Peyer's patch (tissue), 4 donors: ENCODE measurements around the gene LPO. TPM values are rescaled to one million over a fixed set of nuclear protein-coding genes. Genes with fewer than 3 reads are reported as not detected.

Source experiments
- DNase-seq, 3 donors: peaks; one replicate each; pipeline ENCODE4 v3.0.0-alpha.2; 2017 to 2019
- H3K27ac ChIP-seq, 4 donors: fragments of 200-600 bp; sonication (generic); one replicate each; pipeline ENCODE4 v1.5.1; 2016 to 2019
- H3K27me3 ChIP-seq, 2 donors: fragments of 200-600 bp; sonication (generic); one replicate each; pipeline ENCODE4 v1.5.1; 2019
- H3K36me3 ChIP-seq, 3 donors: fragments of 200-600 bp; sonication (generic); one replicate each; pipeline ENCODE4 v1.5.1; 2016 to 2019
- H3K4me1 ChIP-seq, 4 donors: fragments of 200-600 bp; sonication (generic); one replicate each; pipeline ENCODE4 v1.5.1; 2016 to 2019
- H3K4me3 ChIP-seq, 4 donors: fragments of 200-600 bp; sonication (generic); 1 replicate in 3 of 4; 2 replicates in 1 of 4; pipeline ENCODE4 v1.5.1; 2016 to 2019; ENCODE audit warnings: mild to moderate bottlenecking in 1 of 4
- H3K9me3 ChIP-seq, 4 donors: fragments of 200-600 bp; sonication (generic); one replicate each; pipeline ENCODE4 v1.5.1; 2016 to 2019; ENCODE audit warnings: mild to moderate bottlenecking in 1 of 4
- POLR2A ChIP-seq, 2 donors: fragments of 450-650 bp; IDR thresholded peaks; one replicate each; pipeline ENCODE4 v1.5.1; 2017; ENCODE audit warnings: antibody characterized with exemption in 2 of 2, mild to moderate bottlenecking in 2 of 2, moderate library complexity in 2 of 2
- total RNA-seq, 4 donors: library from RNA; depleted of rRNA; stranded (reverse); fragments of >200 nt; gene quantifications; one replicate each; pipeline ENCODE4 v1.1.0, GENCODE V29; 2016
- TF ChIP-seq, protein P1 (sequence below), 6 experiments: fragments of 450-650 bp in 4 of 6; fragments of 200-600 bp in 2 of 6; sonication (generic) in 1 of 6; IDR thresholded peaks; one replicate each; pipeline ENCODE4 v1.5.1; 2017 to 2019; ENCODE audit warnings: antibody characterized with exemption in 6 of 6, mild to moderate bottlenecking in 3 of 6, moderate library complexity in 1 of 6

Gene LPO
- total RNA-seq, 4 donors from 2014 or later = 2.3 to 9.0 TPM; not detected in 2

DNA sequence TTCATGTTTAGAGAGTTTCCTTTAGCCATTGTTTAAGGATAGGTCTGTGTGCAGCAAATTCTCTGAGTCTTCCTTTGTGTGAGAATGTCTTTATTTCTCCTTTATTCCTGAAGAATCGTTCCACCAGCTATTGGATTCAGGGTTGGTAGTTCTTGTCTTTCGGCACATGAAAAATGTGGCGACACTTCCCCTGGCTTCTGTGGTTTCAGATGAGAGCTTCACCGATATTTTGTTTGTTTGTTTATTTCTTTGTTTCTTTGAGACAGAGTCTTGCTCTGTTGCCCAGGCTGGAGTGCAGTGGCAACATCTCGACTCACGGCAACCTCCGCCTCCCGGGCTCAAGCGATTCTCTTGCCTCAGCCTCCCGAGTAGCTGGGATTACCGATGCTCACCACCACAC, 23.8 kb downstream of the LPO start:
- no peak for DNase-seq
- no peaks in the 10 kb centered on the region for H3K27me3 ChIP-seq
- no peak for TF ChIP-seq POLR2A (IDR thresholded peaks at IDR 0.05)
- TF ChIP-seq, protein P1, sequence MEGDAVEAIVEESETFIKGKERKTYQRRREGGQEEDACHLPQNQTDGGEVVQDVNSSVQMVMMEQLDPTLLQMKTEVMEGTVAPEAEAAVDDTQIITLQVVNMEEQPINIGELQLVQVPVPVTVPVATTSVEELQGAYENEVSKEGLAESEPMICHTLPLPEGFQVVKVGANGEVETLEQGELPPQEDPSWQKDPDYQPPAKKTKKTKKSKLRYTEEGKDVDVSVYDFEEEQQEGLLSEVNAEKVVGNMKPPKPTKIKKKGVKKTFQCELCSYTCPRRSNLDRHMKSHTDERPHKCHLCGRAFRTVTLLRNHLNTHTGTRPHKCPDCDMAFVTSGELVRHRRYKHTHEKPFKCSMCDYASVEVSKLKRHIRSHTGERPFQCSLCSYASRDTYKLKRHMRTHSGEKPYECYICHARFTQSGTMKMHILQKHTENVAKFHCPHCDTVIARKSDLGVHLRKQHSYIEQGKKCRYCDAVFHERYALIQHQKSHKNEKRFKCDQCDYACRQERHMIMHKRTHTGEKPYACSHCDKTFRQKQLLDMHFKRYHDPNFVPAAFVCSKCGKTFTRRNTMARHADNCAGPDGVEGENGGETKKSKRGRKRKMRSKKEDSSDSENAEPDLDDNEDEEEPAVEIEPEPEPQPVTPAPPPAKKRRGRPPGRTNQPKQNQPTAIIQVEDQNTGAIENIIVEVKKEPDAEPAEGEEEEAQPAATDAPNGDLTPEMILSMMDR (IDR thresholded peaks at IDR 0.05) = no peak

DNA sequence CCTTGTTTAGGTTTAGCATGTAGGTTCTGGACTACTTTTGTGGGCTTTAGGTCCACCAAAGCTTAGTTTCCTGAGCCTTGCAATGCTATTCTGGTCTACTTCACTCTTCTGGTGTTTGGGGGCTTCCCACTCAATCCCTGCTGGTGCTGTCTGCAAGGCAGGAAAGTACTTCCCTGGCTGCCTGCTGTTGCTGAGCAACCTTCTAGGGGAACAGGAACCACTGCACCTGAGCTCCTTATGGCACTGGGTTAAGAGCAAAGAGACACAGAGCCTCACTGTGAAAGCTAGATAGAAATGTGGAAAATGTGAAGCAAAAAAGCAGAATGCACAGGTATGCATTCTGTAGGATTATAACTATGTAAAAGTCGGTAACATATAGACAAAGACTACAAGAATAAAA, 25.4 kb downstream of the LPO start:
- Histone ChIP-seq H3K27me3 (no peaks in the 10 kb centered on the region), H3K9me3 (no peaks in the 10 kb centered on the region), H3K27ac (no peak overlapping the region), H3K4me1 (no peaks in the 10 kb centered on the region), H3K4me3 (no peak overlapping the region), H3K36me3 (no peaks in the 10 kb centered on the region)
- DNase-seq = no peak
- TF ChIP-seq, protein P1 (IDR thresholded peaks at IDR 0.05) = no peak
- TF ChIP-seq POLR2A (IDR thresholded peaks at IDR 0.05) = no peak

More for the DNA sequence above, 23.8 kb downstream of the LPO start:
- Histone ChIP-seq H3K4me3 (no peak overlapping the region), H3K9me3 (no peaks in the 10 kb centered on the region), H3K27ac (no peak overlapping the region), H3K36me3 (no peaks in the 10 kb centered on the region), H3K4me1 (no peaks in the 10 kb centered on the region)

DNA sequence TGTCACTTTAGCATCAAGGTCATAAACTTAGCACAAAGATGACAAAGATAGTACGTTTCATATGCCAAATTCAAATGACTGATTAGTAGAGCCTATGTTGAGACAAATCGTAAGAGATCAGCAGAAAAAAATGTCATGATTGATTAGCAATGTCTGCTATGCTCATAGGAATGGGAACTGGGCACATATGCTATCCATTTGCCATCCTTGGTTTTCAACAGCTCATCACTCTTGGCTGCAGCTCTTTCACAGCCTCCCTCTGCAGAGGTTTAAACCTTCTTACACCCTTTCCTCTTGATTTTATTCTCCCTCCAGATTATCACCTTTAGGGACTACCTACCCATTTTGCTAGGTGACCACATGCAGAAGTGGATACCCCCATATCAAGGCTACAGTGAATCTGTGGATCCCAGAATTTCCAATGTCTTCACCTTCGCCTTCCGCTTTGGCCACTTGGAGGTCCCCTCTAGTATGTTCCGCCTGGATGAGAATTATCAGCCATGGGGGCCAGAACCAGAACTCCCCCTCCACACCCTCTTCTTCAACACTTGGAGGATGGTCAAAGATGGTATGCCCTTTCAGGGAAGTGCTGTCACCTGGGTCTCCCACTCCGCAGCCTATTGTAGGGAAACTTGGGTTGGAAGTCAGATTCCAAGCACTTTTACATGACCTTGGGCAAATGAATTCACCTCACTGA, 26.2 kb downstream of the LPO start:
- no peak overlapping the region for H3K4me3 ChIP-seq
- TF ChIP-seq POLR2A (IDR thresholded peaks at IDR 0.05) = no peak
- TF ChIP-seq, protein P1 (IDR thresholded peaks at IDR 0.05) = no peak
- H3K27me3 ChIP-seq = no peaks in the 10 kb centered on the region
- H3K27ac ChIP-seq = no peak overlapping the region
- H3K4me1 ChIP-seq = no peaks in the 10 kb centered on the region
- no peaks in the 10 kb centered on the region for H3K9me3 ChIP-seq
- no peaks in the 10 kb centered on the region for H3K36me3 ChIP-seq
- no peak for DNase-seq

DNA sequence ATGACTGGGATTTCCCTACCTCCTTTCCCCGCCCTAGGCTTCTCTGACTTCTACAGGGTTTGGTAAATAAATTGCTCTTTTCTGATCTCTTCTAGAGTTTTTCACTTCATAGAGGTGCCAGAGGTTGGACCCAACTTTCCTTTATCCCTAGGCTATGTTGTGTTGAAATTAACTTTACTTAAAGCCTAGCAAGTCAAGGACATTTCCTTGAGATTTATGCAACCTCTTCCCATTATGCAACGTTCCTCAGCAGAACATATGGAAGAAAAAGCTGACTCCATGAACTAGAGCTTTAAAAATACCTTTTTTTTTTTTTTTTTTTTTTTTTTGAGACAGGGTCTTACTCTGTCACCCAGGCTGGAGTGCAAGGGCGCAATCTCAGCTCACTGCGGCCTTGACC, 26.9 kb downstream of the LPO start:
- DNase-seq = no peak
- TF ChIP-seq POLR2A (IDR thresholded peaks at IDR 0.05) = no peak
- TF ChIP-seq, protein P1 (IDR thresholded peaks at IDR 0.05) = no peak
- no peaks in the 10 kb centered on the region for H3K4me1 ChIP-seq
- no peak overlapping the region for H3K4me3 ChIP-seq
- no peaks in the 10 kb centered on the region for H3K27me3 ChIP-seq
- no peaks in the 10 kb centered on the region for H3K9me3 ChIP-seq
- no peak overlapping the region for H3K27ac ChIP-seq
- H3K36me3 ChIP-seq = no peaks in the 10 kb centered on the region

DNA sequence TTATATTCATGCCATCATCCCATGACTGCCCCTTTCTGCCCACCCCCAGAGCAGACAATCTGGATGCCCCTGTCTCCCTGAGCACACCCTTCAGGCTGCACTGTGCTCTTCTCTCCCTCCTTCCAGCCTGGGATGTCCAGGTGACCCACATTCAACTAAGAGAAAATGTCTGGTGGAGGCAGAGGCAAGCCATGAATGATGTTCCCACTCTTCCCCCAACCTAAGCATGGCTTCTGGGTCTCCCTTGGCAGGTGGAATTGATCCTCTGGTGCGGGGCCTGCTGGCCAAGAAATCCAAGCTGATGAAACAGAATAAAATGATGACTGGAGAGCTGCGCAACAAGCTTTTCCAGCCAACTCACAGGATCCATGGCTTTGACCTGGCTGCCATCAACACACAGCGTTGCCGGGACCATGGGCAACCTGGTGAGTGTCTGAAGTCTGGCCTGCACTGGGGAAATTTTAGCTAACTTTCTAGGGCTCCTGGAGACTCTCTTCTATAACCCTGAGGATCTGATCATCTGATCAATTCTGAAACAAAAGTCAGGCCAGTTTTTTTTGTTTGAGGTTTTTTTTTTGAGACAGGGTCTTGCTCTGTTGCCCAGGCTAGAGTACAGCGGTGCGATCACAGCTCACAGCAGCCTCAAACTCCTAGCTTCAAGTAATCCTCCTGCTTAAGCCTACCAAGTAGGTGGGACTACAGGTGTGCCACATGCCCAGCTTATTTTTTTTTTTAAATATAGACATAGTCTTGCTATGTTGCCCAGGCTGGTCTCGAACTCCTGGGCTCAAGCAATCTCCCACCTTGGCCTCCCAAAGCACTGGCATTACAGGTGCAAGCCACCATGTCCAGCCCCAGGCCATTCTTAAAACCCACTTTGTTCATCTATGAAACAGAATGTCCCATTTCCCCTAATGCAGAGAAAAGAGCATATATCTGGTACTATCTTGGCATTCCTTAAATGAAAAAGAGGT, 27.8 kb downstream of the LPO start:
- no peak for DNase-seq
- no peaks in the 10 kb centered on the region for H3K9me3 ChIP-seq
- H3K4me3 ChIP-seq = no peak overlapping the region
- H3K36me3 ChIP-seq = no peaks in the 10 kb centered on the region
- H3K27me3 ChIP-seq = no peaks in the 10 kb centered on the region
- no peak for TF ChIP-seq POLR2A (IDR thresholded peaks at IDR 0.05)
- TF ChIP-seq, protein P1 (IDR thresholded peaks at IDR 0.05) = no peak
- H3K27ac ChIP-seq = no peak overlapping the region
- H3K4me1 ChIP-seq = no peaks in the 10 kb centered on the region
